Left renal pelvis (tissue), 4 donors: ENCODE measurements around the gene ZSCAN1. TPM values are rescaled to one million over a fixed set of nuclear protein-coding genes. Genes with fewer than 3 reads are reported as not detected.
A peak's percentile ranks its signal among the peaks of the same experiment; 100 is the strongest.

ENCODE experiments used
- DNase-seq, 4 donors: peaks; one replicate each; pipeline ENCODE4 v3.0.0-alpha.2; 2013; ENCODE audit warnings: low read depth in 4 of 4, low spot score in 3 of 4
- polyA plus RNA-seq, 4 donors: library from polyadenylated mRNA; unstranded; fragments of 120-200 nt; gene quantifications; one replicate each; pipeline ENCODE4 v1.2.1, GENCODE V29; 2013; ENCODE audit not compliant: insufficient read length in 4 of 4

The ZSCAN1 gene
- polyA plus RNA-seq, 4 donors, result 1.4 to 7.7 (median 2.5) TPM

- DNase-seq, result no peak
Observed at GRCh38 chr19:58038688-58039204, 4.9 kb downstream of the ZSCAN1 start.

GRCh38 chr19:58040751-58041525, 7.1 kb downstream of the ZSCAN1 start:
- no peak for DNase-seq

- DNase-seq, result no peak
Observed at GRCh38 chr19:58042495-58043340, 8.9 kb downstream of the ZSCAN1 start.

GRCh38 chr19:58044391-58044790, 10.6 kb downstream of the ZSCAN1 start:
- DNase-seq, result no peak

GRCh38 chr19:58044886-58045285, 11.1 kb downstream of the ZSCAN1 start:
- no peak for DNase-seq

GRCh38 chr19:58045411-58046050, 11.7 kb downstream of the ZSCAN1 start:
- no peak for DNase-seq

- no peak for DNase-seq
Observed at GRCh38 chr19:58046856-58047255, 13.0 kb downstream of the ZSCAN1 start.

GRCh38 chr19:58047672-58048071, 13.8 kb downstream of the ZSCAN1 start:
- no peak for DNase-seq

GRCh38 chr19:58052256-58052655, 18.4 kb downstream of the ZSCAN1 start:
- no peak for DNase-seq

- DNase-seq, result no peak
Observed at GRCh38 chr19:58053480-58054156, 19.8 kb downstream of the ZSCAN1 start.

GRCh38 chr19:58054901-58055874, 21.4 kb downstream of the ZSCAN1 start:
- DNase-seq, result no peak

GRCh38 chr19:58056261-58056660, 22.4 kb downstream of the ZSCAN1 start:
- DNase-seq, result no peak

- DNase-seq, result no peak
Observed at GRCh38 chr19:58056861-58057260, 23.0 kb downstream of the ZSCAN1 start.

- no peak for DNase-seq
Observed at GRCh38 chr19:58058467-58058866, 24.6 kb downstream of the ZSCAN1 start.

- DNase-seq, result peak; percentile 71 to 86 (median 80)
Observed at GRCh38 chr19:58059003-58059670, 25.3 kb downstream of the ZSCAN1 start, which contains the start of gene ZNF135. ZNF135 (plus strand) TSS chr19:58059282; CDS start chr19:58060003, 721 bp downstream.

- DNase-seq, result no peak
Observed at GRCh38 chr19:58059671-58060078, 25.9 kb downstream of the ZSCAN1 start.

GRCh38 chr19:58060231-58060630, 26.4 kb downstream of the ZSCAN1 start:
- no peak for DNase-seq

GRCh38 chr19:58063712-58064111, 29.9 kb downstream of the ZSCAN1 start:
- no peak for DNase-seq
